UCSD-AML1 (cell line): ENCODE results near the gene PSMB7.

Source experiments
- DNase-seq: peaks from one replicate; lab custom pipeline; 2025; ENCODE audit not compliant: unreplicated experiment; lab: John Stamatoyannopoulos, UW

Gene PSMB7

GRCh38 chr9:124329206-124329792, 85.9 kb downstream of the PSMB7 start:
- no peak for DNase-seq

DNA sequence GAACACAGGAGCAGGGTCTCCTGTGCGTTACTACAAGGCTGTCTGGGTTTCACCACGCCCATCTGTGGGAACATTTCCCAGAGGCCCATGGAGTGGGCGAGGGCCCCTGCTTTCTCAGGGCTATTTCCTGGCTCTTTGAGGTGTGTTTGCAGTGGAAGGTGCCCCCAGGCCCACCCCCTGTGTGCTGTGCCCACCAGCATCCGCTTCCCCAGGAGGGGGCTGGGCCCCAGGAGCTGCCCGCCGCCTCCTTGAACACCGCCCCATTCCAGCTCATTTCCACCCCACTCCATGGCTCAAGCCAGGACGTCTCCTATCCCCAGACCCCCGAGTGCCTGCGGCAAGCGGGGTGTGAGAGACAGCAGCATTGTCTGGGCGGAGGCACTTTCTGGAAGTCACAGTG, 87.0 kb downstream of the PSMB7 start:
- no peak for DNase-seq

DNA sequence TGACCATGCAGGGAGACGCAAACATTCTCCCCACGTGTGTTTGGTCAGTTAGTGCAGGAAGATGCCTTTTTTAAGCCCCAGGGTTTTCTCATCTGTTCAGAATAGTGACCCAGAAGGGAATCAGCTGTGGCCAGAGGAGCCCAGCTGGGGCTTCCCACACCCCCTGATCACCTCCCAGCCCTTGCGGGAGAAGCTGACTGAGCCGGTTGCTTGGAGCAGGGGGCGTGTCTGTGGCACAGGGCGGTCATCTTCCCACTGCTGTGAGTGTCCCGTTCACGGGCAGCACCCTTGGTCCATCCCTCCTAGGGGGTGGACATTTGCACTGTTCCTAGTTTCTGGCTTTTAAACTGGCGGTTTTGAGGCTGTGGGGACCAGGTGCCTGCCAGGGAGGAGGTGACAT, 87.8 kb downstream of the PSMB7 start:
- DNase-seq: no peak

- DNase-seq: no peak
These were observed 88.9 kb downstream of the PSMB7 start for GRCh38 chr9:124326378-124326777.

GRCh38 chr9:124325816-124326215, 89.4 kb downstream of the PSMB7 start:
- no peak for DNase-seq

DNA sequence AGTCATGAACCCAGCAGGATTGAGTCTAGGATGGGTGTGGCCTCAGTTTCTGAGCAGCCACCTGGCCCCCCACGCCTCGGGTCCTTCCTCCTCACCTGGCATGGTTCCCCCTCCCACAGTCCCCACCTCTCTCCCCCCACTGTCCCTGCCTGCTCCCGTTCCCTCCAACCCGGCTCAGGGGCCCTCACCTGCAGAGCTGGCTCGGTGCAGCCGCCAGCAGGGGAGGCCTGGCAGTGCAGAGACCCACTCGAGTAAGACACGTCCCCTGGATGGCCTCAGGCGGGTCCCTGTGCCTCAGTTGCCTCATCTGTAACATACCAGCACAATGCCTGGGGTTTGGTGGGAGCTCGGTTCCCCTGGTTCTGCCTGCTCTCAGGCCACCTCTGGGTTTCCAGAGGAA, 91.3 kb downstream of the PSMB7 start:
- no peak for DNase-seq

DNA sequence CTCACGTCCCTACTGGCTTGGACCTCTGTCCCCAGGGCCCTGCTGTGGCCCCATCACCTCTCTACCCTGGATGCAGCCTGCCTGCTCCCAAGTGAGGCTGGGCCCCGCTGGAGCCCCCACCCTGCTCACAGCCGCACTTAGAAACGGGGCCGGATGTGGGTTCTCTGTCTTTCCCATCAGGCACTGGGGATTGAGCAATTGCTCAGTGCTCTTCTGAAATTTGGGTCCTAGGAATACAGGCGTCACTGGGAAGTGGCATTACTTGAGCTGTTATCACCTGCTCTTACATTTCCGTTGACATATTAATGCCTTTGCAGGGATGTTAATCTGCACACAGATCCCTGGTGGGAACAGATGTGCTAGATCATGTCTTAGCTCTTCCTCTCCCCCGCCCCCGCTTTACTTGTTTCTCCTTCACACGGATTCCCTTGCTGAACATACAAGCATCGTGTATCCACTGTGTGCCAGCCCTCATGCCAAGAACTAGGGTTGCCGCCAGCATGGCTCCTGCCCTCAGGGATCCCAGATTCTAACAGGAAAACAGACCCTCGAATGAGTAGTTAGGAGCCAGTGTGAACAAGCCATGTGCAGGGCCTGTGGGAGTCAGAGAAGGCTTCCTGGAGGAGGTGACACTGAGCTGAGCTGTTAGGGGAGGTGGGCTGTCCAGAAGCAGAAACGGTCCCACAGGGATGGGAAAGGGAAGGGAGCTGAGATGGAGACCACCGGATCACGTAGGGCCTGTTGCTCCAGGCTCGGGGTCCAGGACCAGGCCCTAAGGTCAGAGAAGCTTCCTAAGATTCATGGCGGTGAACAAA, 92.4 kb downstream of the PSMB7 start:
- peak; percentile 83 for DNase-seq

GRCh38 chr9:124321935-124322334, 93.3 kb downstream of the PSMB7 start:
- no peak for DNase-seq

DNA sequence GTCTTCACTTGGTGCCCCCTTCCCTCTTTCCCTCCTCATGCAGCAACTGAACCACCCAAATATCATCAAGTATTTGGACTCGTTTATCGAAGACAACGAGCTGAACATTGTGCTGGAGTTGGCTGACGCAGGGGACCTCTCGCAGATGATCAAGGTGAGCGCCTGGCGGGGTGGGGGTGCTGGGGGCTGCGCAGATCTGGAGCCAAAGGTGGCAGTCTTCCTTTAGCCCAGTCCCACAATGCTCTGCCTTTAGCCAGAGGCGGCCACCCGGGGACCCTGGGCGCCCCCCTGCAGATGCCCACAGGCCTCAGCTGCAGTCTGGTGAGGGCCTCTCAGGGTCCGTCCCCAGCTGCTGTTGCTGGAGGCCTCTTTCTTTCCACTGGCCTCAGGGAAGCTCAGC, 93.8 kb downstream of the PSMB7 start:
- DNase-seq: no peak

GRCh38 chr9:124320062-124320973, 94.9 kb downstream of the PSMB7 start:
- DNase-seq: peak; percentile 53

DNA sequence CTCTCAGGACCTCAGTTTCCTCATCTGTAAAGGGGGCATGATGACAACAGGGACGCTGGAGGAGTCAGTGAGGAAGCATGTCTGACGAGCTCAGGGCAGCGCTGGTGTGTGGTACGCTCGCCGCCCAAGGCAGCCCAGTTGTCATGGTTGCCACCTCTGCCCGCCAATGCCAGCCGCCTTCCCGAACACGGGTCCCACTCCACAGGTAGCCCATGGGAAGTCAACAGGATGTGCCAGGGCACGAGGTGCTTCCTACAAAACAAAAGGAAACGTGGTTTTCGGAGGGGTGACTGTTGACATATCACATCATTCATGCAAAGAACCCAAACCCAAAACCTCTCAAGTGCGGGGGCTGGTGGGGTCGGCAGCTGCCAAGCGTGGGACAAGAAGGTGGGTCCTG, 99.4 kb downstream of the PSMB7 start:
- no peak for DNase-seq

DNA sequence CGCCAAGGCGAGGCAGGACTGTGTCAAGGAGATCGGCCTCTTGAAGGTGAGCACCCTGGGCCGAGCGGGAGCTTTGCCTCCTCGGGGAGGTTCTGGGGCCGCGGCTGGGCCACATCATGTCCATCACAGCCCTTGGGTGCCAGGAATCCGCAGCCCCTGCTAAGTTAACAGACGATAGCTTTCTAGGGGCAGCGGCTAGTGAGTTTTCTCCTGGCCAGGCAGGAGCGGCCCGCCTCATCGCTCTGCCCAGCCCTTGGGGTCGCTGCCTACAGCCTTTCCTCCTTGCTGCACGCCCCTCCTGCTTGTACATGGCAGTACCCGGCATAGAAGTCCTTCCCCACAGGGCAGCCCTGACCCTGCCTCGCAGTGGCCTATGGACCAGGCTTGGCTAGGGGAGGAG, 101.3 kb downstream of the PSMB7 start:
- no peak for DNase-seq

GRCh38 chr9:124312290-124313265, 102.7 kb downstream of the PSMB7 start:
- no peak for DNase-seq

DNA sequence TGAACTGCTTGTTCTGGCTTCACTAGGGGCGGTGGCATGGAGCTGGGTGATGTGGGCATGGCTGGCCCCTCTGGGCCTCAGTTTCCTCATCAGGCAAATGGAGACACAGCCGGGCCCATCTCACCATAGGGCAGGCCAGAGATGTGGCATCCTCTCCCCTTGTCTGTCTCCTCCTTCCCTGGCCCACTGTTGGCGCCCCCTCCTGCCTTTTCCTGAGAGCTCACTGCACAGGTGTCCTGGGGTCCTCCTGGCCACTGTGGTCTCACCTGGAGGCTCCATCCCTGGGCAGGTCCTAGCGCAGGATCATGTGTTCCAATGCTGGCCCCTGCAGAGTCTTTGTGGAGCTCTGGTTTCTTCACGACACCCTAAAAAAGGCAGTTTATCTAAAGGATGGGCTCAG, 104.0 kb downstream of the PSMB7 start:
- DNase-seq: no peak

DNA sequence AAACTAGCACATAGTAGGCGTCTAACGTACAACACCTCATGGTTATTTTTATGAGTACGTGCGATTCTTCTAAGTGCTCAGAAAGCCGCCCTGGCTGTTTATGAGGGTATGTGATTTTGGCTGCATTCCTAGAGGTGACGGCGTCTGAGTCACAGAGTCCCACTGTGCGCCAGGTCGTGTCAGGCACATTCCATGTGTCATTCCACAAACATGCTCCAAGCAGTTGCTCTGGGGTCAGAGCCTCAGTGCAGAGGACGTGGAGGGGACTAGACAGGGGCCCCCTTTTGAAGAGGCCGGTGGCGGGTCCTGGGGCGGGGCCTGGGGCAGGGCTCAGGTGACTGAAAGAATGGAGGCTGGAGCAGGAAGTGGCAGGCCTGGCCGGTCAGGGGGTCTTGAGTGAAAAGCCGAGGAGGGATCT, 105.6 kb downstream of the PSMB7 start:
- no peak for DNase-seq

DNA sequence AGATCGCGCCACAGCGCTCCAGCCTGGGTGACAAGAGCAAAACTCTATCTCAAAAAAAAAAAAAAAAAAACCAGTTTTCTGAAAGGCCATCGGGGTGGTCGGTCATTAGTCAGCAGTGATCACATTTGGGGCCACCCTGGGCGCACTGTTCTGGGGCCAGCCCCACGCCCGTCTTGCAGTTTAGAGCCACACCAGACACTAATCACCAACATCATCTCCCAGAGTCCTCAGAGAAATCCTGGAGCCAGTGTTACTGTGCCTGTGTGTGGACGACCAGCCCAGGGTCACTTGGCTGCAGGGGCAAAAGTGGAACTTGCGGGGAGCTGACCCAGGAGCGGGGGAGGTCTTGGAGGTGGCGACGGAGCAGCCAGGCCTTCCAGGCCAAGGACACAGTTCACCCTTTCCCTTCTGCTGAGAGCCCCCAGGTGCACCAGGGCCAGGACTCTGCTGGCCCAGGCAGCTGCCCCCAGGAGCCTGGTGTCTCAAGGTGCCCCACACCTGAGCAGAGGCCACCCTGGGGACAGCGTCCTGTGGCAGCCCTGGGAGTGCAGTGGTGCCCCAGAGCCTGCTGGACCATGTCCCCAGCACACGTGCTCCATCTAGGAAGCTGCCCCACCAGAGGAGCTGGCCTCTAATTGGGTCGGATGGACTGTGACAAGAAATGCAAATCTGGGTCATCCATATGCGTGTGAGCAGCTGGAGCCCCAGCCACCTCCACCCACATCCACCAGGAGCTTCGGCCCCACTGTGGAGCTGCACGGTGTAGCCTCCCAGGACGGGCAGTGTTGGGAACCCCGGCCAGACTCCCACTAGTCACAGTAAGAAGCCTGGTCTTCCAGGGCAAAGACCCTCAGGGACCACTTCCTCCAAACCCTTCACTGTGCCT, 106.4 kb downstream of the PSMB7 start:
- DNase-seq: no peak

- DNase-seq: no peak
These were observed 107.7 kb downstream of the PSMB7 start for GRCh38 chr9:124307379-124308030.

DNA sequence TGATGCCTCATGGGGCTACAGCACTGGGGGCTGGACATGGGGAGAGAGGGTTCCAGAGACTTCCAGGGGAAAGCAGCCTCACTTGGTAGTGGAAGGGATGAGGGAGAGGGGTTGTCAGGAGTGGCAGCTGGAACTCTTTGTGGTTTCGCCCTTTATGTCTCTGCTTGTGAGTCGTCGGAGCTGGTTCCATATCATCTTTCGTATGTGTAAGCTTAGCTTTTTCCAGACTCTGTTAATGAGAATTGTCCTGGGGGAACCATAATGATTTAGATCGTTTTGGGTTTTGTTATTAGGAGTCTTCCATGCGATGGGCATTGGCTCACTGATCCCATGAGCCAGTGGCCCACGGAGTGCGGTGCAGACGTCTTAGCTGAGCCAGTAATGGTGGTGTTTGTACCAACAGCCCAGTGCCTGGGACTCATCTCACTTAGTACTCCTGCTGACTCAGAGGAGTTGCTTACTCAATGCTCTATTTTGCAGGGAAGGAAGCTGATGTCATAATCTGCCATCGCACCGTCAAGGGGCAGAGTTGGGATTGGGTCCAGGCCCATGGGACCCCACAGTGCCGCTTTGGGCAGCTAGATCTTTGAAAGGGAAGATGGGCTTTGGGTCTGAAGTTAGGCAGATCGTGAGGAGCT, 109.0 kb downstream of the PSMB7 start:
- DNase-seq: no peak

- DNase-seq: no peak
These were observed 111.0 kb downstream of the PSMB7 start for GRCh38 chr9:124304285-124304684.
